Effector CD8-positive, alpha-beta T cell (primary cell): ENCODE results near the gene SENP3.

Source experiments
- DNase-seq: peaks from one replicate; lab custom pipeline; 2025; lab: John Stamatoyannopoulos, UW

Gene SENP3

GRCh38 chr17:7556627-7557026, 5.1 kb upstream of the SENP3 start:
- no peak for DNase-seq

- no peak for DNase-seq
These were observed 4.5 kb upstream of the SENP3 start for GRCh38 chr17:7557147-7557764.

GRCh38 chr17:7557775-7558543, 3.8 kb upstream of the SENP3 start:
- DNase-seq: no peak

- DNase-seq: no peak
These were observed 3.0 kb upstream of the SENP3 start, which contains the start of gene TNFSF13 for GRCh38 chr17:7558544-7559319. TSS of gene TNFSF13 (plus strand) at chr17:7558750. CDS start at chr17:7559040, 290 bp downstream.

- no peak for DNase-seq
These were observed 2.2 kb upstream of the SENP3 start for GRCh38 chr17:7559320-7560171.

- peak; percentile 23 for DNase-seq
These were observed 1.3 kb upstream of the SENP3 start for GRCh38 chr17:7560172-7561027.

- DNase-seq: peak; percentile 72
These were observed 617 bp upstream of the SENP3 start for GRCh38 chr17:7561028-7561575.

- no peak for DNase-seq
These were observed 488 bp downstream of the SENP3 start for GRCh38 chr17:7562208-7562605.

GRCh38 chr17:7563115-7563869, 1.6 kb downstream of the SENP3 start:
- DNase-seq: no peak

- no peak for DNase-seq
These were observed 7.9 kb downstream of the SENP3 start for GRCh38 chr17:7569571-7569970.

- DNase-seq: no peak
These were observed 8.6 kb downstream of the SENP3 start for GRCh38 chr17:7570351-7570750.

- DNase-seq: no peak
These were observed 10.5 kb downstream of the SENP3 start for GRCh38 chr17:7572338-7572587.

- DNase-seq: peak; percentile 99
These were observed 11.0 kb downstream of the SENP3 start for GRCh38 chr17:7572588-7573323.

- peak; percentile 85 for DNase-seq
These were observed 11.8 kb downstream of the SENP3 start for GRCh38 chr17:7573324-7574080.

GRCh38 chr17:7574176-7574953, 12.6 kb downstream of the SENP3 start:
- no peak for DNase-seq

- DNase-seq: no peak
These were observed 13.8 kb downstream of the SENP3 start for GRCh38 chr17:7575481-7575883.

GRCh38 chr17:7575959-7576358, 14.2 kb downstream of the SENP3 start:
- no peak for DNase-seq

- no peak for DNase-seq
These were observed 14.8 kb downstream of the SENP3 start for GRCh38 chr17:7576432-7576937.
